ENCODE measurements around the gene MARF1.
"Not testable (repeated sequence)": the region's sequence is repeated elsewhere in the genome, so short reads cannot be mapped to it uniquely, and the experiment has no call there.

The MARF1 gene

DNA sequence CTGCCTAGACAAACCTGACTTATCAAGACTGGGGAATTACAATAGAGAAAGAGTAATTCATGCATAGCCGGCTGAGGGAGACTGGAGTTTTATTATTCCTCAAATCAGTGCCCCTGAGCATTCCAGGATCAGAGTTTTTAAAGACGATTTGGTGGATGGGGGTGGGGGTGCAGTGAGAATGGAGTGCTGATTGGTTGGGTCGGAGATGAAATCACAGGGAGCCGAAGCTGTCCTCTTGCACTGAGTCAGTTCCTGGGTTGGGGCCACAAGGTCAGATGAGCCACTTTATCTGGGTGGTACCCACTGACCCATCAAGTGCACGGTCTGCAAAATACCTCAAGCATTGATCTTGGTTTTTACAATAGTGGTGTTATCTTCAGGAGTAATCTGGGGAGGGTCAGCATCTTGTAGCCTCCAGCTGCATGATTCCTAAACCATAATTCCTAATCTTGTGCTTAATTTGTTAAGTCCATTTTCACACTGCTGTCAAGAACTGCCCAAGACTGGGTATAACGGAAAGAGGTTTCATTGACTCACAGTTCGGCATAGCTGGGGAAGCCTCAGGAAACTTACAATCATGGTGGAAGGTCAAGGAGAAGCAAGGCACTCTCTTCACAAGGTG lies 69.6 kb downstream of the MARF1 start:
- DNase-seq (ENCODE audit: low spot score) = no peak

GRCh38 chr16:15572329-15573001 lies 70.5 kb downstream of the MARF1 start:
- no peak for DNase-seq (ENCODE audit: low spot score)

DNA sequence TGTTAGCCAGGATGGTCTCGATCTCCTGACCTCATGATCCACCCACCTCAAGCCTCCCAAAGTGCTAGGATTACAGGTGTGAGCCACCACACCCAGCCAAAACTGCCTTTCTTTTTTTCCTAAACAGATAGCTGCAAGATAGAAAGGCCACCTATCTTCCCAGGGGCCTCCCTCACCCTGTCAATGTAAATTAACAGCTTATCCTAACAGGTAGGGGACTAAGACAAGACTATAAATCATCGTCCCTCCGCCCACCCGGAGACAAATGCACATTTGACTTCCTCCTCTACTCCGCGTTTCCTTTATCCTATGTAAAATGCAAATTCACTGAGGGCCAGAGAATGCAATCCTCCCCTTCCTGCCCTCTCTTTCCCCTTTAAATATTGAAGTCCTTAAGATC lies 71.4 kb downstream of the MARF1 start:
- no peak for DNase-seq (ENCODE audit: low spot score)

DNA sequence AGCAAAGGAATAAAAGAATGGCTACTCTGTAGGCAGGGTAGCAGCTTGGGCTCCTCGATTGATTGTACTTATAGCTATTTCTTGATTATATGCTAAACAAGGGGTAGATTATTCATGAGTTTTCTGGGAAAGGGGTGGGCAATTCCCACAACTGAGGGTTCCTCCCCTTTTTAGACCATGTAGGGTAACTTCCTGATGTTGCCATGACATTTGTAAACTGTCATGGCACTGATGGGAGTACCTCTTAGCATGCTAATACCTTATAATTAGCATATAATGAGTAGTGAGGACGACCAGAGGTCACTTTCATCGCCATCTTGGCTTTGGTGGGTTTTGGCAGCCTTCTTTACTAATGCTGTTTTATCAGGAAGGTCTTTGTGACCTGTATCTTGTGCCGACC lies 72.3 kb downstream of the MARF1 start:
- not testable (repeated sequence) for DNase-seq (ENCODE audit: low spot score)

DNA sequence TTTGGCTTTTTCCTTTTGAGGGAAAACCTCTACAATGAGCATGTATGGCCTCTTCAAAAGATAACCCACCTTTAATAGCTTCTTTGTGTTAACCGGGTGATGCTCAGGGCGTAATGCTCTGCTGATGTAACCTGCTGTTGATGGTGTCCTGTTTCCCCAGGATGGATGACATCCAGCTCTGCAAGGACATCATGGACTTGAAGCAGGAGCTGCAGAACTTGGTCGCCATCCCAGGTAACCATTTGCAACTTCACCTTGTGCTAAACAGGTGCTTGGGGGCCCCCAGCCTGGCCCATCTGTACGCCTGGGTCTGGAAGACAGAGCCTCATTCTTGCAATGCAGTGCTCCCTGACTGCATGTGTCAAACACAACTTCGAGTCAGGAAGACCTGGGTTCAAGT lies 75.1 kb downstream of the MARF1 start:
- no peak for DNase-seq (ENCODE audit: low spot score)

DNA sequence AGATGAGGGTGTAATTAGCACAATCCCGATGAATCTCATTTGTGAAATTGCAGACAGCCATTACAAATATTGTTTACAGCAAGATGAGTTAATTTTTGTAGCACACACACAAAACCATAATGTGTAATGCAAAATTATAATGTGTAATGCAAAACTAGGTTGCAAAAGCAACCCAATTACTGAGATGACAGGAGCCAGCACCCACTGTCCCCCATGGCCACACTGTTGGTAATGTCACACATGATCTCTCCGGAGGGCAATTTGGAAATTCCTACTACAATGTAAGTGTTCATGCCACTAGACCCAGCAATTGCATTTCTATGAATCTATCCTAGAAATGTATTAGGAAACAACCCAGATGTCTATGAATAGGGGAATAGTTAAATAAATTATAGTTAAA lies 76.9 kb downstream of the MARF1 start:
- DNase-seq (ENCODE audit: low spot score) = no peak

GRCh38 chr16:15564604-15565339 lies 78.2 kb downstream of the MARF1 start:
- DNase-seq (ENCODE audit: low spot score) = no peak

GRCh38 chr16:15559176-15559575 lies 83.8 kb downstream of the MARF1 start:
- DNase-seq (ENCODE audit: low spot score) = no peak

DNA sequence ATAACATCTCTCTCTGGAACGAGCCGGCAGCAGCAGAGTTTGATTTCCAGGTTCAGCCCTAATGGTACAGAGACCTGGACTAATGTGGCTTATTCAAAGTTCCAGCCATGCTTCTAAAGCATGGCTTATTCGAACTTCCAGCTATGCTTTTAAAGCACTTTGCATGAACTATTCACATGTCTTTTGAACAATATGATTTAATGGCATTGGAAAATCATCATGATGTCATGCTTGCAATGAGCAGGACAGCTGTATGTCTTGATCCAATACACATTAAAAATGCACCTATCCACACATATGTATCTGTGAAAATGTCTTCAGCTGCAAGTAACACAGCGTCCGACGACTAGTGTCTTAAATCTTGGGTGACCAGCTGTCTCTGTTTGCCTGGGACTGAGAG lies 85.7 kb downstream of the MARF1 start:
- no peak for DNase-seq (ENCODE audit: low spot score)

DNA sequence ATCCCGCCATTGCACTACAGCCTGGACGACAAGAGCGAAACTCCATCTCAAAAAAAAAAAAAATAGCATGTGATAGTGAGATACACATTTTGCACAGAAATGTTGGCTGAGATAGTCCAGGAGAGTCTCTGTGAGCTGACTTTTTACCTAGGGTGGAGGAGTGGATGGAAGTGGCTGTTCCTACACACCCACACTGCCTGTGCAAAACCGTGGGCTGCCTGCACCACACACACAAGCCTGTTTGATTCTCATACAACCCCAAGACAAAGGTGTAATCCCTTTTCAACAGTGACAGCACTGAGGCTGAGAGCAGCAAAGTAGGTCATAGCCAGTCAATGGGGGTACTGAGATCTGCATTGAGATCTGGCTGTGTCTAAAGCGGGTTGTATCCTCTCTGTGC lies 86.8 kb downstream of the MARF1 start:
- DNase-seq (ENCODE audit: low spot score) = no peak

DNA sequence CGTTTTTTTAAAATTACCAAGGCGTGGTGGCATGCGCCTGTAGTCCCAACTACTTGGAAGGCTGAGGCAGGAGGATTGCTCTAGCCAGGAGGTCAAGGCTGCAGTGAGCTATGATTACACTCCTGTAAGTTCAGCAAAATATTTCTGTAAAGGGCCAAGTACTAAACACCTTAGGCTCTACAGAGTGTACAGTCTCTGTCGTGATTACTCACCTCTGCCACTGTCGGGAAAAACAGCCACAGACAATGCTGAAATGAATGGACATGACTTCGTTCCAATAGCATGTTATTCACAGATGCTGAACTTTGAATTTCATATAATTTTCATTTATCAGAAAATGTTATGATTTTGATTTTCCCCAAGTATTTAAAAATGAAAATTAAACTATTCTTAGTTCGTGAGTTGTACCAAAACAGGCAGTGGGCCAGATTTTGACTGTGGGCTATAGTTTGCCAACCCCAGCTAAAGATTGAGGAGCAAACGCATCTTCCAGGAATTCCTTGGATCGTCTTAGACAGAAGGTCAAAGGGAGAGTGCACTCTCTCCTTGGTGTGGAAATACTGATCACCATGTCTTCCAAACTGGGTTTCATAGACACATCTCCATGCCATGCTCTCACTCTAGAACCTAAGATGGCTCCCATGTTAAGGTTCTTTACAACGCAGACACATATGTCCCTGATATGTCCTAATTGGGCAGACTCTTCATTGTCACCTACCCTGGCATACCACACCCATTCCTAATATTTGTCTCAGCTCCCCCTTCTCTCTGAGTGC lies 89.5 kb downstream of the MARF1 start:
- peak; percentile 35 for DNase-seq (ENCODE audit: low spot score)

DNA sequence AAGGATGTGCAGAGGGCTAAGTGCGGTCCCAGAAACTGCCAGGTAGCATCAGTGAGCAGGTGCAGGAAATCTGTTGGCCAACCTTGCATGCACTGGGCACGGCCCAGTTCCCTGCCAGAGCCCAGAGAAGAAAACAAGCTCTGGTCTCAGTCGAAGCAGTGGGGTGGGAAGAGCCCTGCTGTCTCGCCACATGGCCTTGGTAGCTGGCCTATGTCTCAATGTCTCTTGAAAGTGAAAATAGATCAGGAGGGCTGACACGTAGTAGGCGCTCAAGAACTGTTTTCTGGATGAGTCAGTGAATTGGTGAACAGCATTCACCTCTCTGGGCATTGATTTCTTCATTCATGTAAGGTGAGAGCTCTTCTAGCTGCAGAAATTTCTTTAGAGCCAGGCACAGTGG lies 90.4 kb downstream of the MARF1 start:
- DNase-seq (ENCODE audit: low spot score) = peak; percentile 35

GRCh38 chr16:15548482-15548891 lies 94.5 kb downstream of the MARF1 start:
- no peak for DNase-seq (ENCODE audit: low spot score)

DNA sequence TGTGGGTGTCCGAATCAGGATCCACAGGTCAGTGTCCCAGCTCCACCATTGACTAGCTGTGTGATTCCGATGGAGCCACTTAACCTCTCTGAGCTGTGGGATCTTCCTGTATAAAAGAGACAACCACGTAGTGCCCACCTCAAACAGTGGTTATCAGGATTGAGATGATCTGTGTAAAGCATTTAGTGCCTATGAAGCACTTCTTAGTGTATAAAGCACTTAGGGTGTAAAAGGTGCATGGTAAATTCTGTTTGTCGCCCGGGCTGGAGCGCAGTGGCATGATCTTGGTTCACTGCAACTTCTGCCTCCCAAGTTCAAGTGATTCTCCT lies 95.2 kb downstream of the MARF1 start:
- no peak for DNase-seq (ENCODE audit: low spot score)

GRCh38 chr16:15547072-15547767 lies 95.7 kb downstream of the MARF1 start:
- DNase-seq (ENCODE audit: low spot score) = not testable (repeated sequence)

GRCh38 chr16:15545544-15545943 lies 97.4 kb downstream of the MARF1 start:
- DNase-seq (ENCODE audit: low spot score) = no peak

GRCh38 chr16:15544405-15544804 lies 98.5 kb downstream of the MARF1 start:
- no peak for DNase-seq (ENCODE audit: low spot score)

All from activated CD4-positive, alpha-beta T cell treated with anti-CD3 and anti-CD28 coated beads, Interleukin-2, Interleukin-4, amounts not matched to agents 100 ng/mL and 50 ng/mL, durations not matched to agents 16 hours and 8 hours (primary cell).